ENCODE results near the gene TRIM71.
"Not testable (repeated sequence)": the region's sequence is repeated elsewhere in the genome, so short reads cannot be mapped to it uniquely, and the experiment has no call there.

TRIM71 gene

DNA sequence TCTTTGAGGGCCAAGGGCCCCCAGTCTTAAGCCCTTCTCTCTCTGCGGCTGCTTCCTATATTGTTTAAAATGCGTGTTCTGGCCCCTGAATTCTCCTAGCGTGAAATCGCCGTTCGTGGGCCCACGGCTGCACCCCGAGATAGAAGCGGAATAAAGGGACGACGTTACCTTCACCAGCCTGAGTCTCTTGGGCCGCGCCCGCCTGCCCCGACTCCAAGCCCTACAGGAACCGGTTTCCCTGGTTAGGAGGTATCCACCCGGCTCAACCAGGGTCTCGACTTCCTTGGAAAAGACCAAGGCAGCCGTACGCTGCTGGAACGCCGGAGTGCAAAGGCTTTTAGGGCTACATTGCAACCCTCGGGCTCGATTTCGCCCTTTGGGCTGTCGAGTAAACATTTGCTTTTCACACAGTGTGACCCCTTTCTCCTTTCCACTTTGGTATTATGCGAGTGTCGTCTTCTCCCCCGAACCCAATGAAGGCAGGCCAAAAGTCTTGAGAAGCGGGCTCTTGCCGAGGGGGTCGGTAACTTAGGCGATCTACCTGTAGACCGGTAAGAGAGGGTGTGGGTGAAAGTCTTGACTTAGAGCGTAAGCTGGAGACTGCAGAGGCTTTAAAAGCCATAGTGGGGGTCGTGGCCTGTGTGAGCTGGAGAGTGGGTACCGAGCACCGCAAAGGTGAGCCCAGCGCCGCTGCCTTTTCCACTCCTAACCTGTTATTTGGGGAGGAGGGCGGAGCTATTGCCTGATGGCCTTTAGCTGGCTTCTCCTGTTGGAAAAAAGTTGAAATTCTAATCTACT lies 2.0 kb downstream of the TRIM71 start:
- DNase-seq (ENCODE audit: low spot score): no peak

DNA sequence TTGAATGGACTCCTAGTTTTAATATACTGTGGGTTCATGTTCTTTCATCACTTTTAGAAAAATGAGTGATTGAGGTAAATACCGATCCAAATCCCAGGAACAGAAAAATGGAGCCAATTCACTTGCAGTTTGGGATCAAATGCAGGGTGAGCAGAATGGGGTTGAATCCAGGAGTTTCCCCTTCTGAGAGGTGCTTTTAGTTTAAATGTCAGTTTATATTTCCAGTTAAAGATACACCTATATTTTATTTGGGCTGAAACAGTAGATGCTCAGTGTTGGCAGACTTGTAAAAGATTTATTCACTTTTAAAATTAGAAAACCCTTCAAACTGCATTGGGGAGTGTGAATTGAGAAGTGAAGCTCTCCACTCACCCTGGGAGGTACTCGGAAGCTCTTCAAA lies 2.6 kb downstream of the TRIM71 start:
- no peak for DNase-seq (ENCODE audit: low spot score)

DNA sequence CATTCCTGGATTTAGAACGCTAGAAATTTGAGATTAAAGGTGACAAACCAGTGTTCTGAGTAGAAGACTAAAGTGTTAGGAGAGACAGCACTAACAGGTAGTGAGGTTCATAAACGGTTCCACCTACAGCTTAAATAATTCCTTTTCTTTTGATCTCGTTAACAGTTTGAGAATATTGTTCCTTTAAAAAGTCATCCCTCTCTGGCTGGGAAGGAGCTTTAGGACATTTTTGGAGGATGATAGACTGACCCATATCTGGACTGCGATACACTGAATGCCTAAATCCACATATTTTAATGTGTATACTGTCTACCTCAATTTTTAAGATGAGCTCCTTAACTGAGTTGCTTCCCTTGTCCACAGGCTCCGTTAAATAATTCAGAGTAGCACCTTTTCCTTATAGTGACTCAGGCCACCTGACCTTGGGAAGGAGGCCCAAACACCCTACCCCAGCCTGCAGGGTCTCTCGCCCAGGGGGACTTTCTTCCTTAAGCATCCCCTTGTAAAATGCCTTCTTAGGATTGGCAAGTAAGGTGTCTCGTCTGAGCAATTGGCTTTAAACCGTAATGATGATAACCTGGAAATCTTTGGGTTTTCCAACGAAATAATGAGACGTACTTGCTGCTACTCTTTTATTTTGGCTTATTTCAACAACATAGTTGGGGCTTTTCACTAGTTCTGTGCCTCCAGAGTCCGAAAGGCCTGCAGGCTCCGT lies 3.3 kb downstream of the TRIM71 start:
- no peak for DNase-seq (ENCODE audit: low spot score)

DNA sequence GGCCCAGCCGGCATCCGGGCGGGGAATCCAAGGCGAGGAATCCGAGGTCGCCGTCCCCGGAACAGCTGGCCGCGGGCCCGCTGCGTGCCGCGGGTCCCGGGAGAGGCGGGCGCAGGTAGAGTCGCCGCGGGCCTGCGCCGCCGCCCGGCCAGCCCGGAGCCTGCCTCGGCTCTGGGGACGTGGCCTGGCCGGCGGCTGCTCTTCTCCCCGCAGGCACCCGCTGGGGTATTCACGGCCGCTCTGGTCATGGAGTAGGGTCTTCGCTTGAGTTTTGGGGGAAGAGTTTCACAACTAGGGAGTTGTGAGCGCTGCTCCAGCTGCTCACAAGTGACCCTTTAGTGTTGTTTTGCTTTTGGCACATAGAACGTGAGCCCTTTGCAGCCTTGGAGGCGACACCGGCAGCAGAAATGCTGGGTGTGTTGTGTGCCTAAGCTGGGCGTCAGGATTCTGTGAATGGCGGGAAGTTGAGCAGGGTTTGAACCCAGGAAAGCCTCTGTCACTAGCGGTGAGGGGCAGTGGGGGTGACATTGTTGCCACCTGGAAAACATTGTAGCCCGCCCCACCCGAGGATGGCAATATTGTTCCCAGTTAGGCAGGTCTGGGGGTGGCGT lies 4.0 kb downstream of the TRIM71 start:
- DNase-seq (ENCODE audit: low spot score): peak; percentile 15

DNA sequence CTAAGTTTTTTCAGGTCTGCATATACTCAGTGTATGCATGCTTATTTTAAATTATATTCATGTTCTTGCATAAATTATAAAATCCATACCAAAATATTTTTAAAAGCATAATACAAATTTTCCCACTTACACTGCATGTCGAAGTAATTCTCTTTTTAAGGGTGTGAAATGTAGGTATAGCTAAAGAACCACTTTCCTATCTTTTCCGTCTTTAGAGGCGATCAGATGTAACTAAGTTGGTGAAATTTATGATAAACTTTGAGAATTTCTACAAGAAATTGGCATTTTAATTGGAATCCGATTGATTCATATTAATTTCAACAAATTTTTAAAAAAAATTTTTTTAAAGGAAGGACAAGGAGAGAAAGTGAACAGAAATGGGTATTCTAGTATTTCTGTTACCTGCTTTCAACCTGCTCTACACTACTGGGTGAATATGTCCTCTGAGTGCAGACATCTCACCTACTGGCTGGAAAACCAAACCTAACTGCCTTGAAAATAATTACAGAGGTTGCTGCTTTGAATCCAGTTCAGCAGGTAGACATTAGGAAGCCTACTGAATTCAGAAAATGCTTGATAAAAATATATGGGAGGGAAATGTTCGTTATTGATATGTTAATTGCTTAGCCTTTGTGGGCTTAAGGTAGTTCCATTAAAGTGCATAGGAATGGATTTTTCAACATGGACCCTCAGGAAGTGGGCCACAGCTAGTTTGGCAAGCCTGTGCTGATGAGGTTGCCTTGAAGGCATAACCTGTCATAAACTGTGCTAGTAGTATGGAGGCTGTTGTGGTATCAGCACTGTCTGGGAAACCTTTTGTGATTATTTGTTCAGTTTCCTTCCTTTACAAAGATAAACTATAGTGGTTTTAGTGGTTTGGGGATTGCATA lies 5.1 kb downstream of the TRIM71 start:
- DNase-seq (ENCODE audit: low spot score): no peak

DNA sequence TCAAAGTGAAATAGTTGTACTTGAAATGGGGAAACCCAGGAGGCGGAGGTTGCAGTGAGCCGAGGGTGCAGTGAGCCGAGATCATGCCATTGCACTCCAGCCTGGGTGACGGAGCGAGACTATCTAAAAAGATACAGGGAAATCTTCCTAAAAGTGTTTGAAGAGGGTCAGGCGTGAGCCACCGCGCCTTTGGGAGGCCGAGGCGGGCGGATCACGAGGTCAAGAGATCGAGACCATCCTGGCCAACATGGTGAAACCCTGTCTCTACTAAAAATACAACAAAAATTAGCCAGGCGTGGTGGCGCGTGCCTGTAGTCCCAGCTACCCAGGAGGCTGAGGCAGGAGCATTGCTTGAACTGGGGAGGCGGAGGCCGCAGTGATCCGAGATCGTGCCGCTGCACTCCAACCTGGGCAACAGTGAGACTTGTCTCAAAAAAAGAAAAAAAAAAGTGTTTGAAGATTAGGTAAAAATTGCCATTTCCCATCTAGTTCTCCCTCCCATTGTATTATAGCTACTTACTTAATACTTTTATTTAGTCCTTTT lies 5.9 kb downstream of the TRIM71 start:
- DNase-seq (ENCODE audit: low spot score): not testable (repeated sequence)

DNA sequence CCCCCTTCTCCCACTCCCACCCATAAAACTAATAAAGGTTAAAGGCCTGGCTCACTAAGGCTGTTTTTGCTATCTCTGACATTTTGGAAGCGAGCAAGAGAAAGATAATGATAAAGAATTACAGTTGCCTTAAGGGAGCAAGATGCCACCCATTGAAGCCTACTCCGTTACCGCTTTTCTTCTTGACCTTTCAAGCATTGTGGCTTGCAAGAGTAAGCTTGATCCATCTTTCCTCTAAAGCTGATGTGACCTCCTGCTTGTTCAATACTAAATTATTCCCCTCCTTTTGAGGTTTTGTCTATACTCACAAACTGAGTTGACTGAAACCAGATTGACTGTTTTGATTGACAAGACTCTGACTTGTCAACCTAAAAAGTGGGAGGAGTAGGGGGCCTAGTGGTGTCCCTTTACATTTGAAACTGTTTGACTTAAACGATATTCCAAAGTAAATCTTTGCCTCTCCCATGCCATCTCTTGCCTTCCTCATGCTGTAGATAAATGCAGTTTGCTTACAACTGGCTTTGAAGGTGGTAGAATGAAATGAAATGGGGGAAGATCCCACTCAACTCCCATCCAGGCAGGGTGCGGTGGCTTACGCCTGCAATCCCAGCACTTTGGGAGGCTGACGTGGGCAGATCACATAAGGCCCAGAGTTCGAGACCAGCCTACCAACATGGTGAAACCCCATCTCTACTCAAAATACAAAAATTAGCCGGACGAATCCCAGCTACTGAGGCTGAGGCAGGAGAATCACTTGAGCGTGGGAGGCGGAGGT lies 8.0 kb downstream of the TRIM71 start:
- DNase-seq (ENCODE audit: low spot score): no peak

DNA sequence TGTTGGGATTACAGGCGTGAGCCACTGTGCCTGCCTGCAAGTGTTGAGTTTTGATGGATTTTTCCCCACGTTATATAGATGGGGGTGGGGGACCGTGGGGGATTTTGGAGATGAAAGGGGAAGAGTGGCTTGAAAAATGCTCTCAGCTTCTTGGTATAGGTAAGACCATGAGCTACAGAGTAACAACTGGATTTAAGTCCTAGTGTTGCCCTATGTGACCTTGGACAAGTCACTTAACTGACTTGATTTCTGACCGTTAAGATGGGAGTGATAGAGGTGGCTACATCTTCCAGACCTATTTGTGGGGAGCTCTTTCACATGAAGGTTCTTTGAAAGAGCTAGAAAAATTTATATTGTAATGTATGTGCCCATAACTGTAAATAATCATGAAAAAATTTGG lies 13.3 kb downstream of the TRIM71 start:
- no peak for DNase-seq (ENCODE audit: low spot score)

DNA sequence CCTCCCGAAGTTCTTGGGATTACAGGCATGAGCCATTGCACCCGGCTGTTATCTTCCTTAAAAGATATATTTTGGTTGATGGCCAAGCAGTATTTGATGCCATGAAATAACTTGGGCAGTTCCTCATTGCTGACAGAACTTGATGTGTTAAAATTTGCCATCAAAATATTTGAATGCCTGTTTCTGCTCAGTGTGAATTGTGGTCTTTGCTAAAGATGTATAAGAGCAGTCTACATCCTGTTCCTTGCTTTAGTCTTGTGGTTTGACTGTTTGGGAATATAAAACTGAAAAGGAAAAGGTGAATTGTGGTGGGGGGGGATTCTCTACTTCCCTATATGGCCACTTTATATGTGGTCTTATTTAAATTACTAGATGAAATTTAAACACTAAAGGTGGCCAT lies 14.0 kb downstream of the TRIM71 start:
- no peak for DNase-seq (ENCODE audit: low spot score)

DNA sequence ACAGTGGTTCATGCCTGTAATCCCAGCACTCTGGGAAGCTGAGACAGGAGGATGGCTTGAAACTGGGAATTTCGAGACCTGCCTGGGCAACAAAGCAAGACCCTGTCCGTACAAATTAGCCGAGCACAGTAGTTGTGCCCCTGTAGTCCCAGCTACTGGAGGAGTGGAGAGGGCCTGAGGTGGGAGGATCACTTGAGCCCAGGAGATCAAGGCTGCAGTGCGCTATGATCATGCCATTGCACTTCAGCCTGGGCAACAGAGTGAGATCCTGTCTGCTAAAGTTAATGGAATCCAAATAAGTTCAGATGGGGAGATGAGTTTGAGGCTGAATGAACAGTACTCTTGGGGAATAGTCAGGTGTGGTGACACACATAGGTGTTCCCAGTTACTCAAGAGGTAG lies 14.4 kb downstream of the TRIM71 start:
- DNase-seq (ENCODE audit: low spot score): no peak

DNA sequence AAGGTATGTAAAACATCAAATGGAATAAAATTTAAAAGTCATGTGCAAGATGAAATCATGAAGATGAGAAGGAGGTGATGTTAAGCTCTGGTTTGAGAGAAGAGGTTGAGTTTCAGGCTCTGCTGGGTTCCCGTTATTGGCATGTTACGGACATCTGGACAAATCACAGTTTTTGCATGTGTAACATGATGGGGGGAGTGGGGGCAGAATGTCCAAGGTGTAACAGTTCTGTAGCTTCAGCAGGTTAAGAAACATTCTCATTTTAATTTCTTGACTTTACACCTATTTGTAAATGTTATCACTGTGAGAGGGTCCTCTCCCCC lies 17.2 kb downstream of the TRIM71 start:
- DNase-seq (ENCODE audit: low spot score): no peak

DNA sequence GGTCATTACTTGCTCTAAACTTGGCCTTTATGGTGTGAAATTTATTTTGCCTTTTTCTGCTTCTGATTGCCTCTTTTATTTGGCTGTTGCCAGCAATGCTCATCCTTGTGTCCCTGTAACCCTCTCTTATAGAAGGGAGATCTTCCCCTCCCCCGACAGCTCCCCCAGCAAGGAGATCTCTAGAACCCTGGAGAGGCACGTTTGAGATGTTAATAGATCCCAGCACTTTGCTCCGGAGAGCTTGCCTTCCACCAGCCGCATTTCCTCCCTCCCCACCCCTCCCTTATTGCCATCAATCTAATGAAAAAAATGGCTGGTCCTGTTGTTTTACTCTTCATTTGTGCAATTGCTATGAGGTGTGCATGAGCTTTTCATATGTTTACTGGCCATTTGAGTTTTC lies 18.2 kb downstream of the TRIM71 start:
- DNase-seq (ENCODE audit: low spot score): no peak

DNA sequence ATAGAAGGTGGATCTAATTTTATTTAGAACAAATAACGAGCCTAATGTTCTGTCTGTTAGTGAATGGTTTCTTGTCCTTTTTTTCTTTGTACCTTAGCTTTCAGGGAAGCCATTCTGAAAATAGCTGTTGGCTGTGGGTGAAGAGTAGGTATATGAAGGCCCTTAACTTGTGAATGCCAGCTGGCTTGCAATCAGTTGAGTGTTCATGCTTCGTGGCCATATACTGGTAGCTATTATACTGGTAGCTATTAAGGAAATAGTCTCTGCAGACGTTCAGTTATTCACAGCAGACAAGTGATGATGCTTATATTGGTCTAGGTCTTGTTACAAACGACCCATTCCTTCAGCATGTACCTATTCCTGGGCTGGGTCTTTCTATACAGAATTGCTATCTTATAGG lies 18.8 kb downstream of the TRIM71 start:
- no peak for DNase-seq (ENCODE audit: low spot score)

DNA sequence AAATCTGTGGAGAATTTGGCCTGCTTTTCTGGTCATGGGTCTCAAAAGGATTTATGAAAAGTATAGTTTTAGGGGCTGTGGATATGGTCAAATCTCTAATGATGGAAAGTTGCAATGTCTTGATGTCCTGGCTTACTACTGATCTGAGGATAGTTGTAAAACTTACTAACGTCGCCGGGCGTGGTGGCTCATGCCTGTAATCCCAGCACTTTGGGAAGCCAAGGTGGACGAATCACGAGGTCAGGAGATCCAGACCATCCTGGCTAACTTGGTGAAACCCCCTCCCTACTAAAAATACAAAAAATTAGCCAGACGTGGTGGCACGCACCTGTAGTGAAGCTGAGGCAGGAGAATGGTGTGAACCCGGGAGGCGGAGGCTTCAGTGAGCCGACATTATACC lies 19.6 kb downstream of the TRIM71 start:
- no peak for DNase-seq (ENCODE audit: low spot score)

DNA sequence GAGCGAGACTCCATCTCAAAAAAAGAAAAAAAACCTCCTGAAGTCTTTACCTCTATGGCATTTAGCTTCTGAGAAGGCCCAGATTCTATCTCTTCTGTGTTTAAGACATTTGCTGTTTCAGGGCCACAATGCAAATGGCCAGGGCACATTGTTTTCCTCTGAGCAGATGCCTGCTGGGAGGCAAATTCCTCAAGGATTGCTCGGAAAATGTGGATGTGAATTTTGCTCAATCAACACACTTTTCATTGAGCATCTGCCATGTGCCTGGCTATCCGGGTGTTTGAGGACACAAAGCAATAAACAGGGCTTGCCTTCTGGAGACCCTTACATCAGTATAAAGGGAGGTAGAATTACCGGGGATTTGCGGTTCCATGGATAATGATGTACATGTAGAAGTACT lies 20.0 kb downstream of the TRIM71 start:
- no peak for DNase-seq (ENCODE audit: low spot score)

DNA sequence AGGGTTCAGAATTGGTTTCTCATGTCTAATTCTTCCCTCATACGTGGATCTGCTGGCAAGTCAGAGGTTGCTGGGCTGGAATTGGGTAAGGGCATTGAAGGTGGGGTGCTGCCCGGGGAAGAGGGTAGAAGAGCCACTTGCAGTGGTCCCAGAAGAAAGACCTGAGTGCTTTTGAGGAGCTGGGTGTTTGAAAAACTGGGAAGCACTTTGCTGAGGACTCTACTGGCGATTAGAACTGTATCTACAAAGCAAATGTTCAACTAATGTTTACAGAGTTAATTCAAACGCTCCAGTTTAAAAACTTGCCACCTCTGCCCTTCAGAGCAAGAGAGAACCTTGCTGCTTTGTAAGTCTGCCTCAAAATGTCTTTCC lies 21.9 kb downstream of the TRIM71 start:
- DNase-seq (ENCODE audit: low spot score): no peak

DNA sequence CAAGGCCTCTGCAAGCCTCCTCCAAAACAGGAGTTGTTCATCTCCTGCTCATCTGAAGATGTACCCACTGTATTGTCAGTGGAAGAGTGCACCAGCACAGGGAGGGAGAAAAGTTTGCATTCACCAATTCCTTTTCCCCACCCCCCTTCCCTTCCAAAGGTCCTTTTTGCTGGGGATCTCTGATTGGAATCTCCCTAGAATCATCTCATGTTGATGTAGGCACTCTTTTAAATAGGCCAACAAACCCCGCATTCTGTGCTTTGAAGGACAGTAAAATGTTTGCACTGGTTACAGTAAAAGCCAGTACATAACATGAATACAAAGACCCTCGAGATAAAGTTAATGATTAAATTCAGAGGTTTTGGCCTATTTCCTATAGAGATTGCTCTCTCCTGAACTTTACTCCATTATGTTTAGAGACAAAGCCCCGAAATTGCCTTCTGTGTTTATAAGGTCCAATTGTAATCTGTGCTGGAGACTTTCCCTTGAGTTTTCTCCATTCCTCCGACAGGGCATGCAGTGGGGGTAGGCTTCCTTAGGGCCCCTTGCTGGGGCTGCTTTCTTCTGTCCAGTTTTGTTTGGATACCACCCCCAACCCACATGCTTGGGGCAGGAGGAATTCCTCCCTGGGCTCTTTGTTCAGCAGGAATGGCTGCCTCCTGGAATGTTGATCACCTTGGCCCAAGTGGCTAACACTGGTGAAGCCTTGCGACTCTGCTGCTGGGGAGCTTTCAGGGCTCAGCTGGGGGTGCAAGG lies 22.5 kb downstream of the TRIM71 start:
- DNase-seq (ENCODE audit: low spot score): no peak

DNA sequence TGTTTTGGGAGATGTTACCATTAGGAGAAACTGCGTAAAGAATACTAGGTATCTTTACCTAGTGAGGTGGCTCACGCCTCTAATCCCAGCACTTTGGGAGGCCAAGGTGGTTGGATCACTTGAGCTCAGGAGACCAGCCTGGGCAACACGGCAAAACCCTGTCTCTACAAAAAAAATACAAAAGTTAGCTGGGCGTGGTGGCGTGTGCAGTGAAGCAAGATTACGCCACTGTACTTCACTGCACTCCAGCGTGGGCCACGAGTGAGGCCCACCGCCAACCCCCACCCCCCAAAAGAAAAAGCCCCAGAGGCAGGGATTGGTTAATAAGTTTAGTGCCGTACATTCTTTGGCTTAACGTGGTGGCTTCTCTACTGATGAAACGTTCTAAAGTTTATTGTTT lies 23.5 kb downstream of the TRIM71 start:
- DNase-seq (ENCODE audit: low spot score): no peak

DNA sequence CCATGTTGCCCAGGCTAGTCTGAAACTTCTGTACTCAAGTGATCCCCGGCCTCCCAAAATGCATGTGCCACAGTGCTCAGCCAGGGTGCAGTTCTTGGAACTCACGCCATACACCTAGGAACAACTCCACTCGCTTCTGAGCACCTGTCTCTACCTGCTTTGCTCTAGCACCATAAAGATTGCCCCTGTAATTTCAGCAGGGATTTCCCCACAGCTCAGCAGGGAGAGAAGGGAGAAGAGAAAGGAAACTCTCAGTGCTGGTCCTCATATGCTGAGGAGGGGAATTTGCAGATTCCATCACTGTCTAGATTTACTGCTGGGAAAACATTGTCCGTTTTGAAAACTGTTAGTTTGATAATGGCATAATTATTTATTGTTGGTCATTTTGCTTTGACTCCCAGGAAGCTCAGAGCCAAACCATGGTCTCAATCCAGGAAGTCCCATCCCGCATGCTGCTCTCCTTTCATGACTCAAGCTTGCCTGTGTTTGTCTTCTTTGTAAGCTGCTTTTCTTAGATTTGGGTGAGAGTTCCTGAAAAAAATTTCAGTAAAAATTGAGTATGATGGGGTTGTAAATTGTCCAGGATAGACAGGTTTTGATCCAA lies 24.2 kb downstream of the TRIM71 start:
- no peak for DNase-seq (ENCODE audit: low spot score)

DNA sequence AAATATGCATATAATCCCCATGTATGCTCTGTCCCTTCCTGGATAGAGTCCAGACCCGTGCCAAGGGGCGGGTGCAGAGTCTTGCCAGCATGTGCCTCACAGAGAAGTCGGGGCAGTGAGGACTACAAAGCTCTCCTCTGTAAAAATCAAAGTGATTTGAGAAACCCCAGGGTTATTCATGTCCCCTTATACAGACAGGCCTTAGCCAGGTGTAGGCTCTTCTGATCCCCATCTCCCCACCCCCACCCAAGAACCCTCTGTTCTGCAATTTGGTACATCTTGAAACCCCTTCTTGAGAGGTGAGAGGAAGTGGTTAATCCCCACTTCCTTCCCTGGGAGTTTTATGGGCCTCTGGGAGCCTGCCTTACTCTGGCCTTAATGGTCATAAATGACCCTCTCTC lies 24.7 kb downstream of the TRIM71 start:
- no peak for DNase-seq (ENCODE audit: low spot score)

Measured in SW480 (cell line).